ENCODE measurements around the gene RUNX1.

RUNX1 gene

DNA sequence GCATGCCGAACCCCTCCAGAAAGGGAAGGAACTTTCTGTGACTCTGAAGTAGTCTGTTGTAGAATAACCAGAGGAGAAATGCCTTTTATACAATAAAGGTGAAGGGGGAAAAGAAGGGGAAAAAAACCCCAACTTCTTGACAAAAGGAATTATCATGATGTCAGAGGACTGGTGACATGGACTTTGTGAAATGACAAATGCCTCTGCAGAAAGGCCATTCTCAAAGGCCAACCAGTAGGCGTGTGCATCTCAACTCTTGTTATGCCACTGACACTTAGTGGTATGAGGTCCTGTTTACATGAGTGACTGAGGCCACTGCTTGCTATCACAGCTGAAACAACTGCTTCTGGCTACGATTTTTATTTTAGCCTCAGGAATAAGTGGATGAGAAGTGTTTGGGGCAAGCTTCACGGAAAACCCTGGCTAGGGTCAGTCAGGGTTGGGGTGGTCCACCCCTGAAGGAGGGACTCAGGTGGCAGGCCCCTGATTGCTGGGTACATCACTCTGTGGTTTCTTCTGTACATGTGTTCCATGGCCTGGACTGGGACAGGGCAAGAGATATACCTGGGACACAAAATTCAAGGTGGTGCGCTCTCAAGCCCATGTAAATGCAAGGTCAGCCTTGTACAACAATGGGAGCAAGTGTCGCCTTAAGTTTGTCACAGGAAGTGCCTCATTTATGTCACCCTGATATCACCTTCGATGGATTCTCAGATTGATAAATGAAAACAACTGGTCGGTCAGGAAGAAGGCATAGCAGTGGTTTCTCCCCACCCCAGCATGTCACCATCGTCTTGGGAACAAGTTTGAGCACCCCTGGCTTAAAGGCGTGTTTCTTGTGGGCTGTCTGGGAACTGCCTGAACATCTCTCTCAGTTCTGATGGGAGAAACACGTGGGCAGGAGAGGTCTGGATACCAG, 12.4 kb downstream of the RUNX1 start:
- no peak for DNase-seq (ENCODE audit: low read depth)

DNA sequence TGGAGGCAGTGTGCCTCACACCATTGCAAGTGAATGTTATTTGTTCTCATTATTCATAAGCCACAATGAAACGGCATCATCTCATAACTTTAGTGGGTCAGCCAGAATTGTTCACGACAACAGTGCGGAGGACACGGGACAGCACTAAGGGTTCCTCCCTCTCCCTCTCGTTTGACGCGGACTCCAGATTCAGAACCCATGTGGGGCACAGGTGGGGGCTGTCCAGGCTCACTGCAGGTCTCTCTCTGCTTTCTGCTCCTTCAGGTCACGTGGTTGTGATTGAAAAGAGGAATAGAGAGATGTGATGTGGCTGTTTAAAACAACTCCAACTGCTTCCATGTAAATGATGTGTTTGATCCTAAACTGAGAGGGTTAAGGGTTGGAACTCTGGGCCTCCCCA, 13.5 kb downstream of the RUNX1 start:
- no peak for DNase-seq (ENCODE audit: low read depth)

DNA sequence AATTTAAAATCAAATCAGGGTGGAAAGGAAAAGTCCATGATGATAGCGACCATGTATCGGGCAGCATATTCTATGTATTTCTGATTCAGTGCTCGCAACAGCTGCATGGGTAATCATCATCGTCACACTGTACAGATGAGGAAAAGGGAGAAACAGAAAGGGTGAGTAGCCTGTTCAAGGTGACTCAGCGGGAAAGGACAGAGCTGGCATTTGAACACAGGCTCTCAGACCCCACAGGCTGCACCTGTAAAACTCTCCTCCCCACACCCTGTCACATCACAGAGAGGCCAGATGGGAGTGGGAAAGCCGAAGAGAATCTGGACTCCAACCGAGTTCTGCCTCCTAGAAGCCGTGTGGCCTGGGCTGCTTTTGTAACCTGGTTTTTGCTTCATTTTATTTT, 14.0 kb downstream of the RUNX1 start:
- no peak for DNase-seq (ENCODE audit: low read depth)

DNA sequence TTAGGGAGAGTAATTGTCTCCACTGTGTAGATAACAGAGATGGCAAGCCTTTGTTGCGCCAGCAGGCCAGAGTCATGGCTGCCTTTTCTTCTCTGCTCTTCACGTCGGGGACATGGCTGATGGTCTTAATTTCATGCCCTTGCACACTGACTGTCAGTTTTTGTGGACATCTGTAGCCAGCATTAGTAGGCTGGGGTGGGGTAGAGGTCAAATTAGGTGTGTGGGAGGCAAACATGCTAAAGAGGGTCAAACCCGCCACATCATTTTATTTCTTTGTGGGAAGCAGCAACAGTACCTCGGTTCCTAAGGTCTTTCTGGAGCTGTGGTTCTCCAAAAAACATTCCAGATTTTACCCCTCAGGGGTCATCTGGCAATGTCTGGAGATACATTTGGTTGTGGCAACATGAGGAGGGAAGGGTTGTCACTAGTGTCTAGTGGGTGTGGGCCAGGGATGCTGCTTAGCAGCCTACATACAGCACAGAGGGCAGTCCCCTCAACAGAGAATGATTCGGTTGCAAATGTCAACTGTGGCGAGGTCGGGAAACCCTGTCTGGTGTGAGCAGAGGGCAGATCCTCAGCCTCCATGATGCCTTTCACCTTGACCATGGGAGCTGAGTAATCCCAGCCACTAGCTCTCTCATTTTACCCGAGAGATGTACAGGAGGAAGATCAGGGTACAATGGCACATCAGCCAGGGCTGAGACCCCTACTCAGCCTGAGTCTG, 14.7 kb downstream of the RUNX1 start:
- no peak for DNase-seq (ENCODE audit: low read depth)

DNA sequence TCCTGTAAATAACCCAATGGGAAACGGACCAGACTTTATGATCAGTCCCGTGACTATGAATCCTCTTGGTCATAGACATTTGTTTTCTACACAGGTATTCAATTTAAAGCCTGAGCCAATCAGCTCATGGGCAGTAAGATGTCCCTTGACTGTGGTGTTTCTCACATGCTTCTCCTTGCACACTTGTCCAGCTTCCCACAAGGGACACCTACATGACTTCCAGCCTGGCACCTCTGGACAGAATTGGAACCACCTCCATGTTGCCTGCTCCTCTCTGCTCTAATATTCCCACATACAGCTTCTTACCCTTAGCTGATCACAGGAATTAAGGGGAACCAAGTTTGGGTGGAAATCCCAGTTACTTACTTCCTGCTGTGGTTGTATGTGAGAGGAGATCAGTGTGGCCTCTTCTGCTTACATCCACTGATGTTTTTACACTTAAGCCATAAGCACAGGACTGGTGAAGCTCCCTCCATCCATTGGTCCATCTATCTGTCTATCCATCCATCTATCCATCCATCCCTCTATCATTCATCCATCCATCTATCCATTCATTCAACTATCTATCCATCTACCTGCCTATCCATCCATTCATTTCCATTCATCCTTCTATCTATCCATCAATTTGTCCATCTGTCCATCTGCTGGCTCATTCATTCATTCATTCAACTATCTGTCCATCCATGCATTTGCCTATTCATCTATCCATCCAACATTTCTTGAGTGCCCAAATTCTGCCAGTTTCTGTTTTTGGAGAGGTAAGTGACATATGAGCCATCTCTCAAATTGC, 16.4 kb downstream of the RUNX1 start:
- DNase-seq (ENCODE audit: low read depth), result no peak

DNA sequence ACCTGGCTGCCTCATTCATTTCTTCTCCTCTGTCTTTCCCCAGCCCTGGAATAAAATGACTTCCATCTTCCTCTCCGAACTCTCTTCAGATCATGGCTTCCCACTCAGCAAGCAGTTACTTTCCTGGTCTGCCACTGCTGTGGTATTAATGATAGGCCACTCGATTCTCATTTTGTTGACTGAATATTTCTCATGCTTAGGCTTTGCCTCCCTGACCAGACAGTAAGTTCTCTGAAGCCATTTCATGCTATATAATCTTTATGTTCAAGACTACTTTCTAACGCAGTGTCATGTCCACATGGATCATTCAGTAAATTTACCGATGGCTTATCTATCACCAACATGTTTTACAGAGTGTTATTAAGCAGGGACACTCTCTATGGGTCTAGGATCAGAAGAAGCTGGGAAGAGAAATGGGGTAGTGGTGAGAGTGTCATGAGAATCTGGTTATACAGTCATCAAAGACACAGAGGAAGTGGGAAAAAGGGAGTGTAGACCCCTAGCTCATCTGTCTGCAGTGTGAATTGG, 20.6 kb downstream of the RUNX1 start:
- DNase-seq (ENCODE audit: low read depth), result no peak

DNA sequence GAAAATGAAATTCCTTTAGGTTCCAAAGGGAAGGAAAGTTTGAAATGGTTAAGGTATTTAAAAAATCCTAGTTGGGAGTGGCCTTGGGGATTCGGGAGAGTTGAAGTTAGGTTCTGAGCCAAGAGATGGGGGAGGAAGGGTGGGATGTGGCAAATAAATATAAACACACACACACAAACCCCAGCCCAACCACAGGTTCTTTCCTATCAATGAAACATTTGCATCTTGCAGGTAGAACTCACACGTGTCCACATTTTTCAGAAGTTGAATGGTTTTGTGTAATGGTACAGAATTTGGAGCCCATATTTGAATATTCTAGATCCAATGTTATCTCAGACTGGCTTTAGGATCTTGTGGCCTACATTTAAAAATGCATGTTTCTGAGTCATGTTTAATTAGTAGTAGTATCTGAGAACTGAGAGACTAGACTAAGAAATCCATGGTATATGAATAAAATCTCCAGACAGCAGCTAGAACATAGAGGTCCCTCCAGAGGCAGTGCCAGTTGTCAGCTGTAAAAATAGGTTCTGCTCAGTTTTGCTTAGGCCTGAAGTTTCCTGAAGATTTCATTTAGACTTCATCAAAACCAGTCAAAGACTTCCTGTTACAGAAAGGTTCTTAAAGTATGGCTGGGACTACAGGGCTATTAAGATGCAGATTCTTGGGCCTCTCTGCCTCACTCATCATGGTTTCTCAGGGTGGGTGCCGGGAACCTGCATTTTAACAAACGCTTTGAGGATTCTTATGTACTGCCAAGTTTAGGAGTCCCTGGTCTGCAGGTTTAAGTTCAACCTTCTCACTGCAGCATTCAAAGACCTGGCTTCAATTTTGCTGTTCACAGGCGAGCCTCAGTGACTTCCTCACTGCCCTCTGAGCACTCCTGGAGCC, 21.3 kb downstream of the RUNX1 start:
- no peak for DNase-seq (ENCODE audit: low read depth)

DNA sequence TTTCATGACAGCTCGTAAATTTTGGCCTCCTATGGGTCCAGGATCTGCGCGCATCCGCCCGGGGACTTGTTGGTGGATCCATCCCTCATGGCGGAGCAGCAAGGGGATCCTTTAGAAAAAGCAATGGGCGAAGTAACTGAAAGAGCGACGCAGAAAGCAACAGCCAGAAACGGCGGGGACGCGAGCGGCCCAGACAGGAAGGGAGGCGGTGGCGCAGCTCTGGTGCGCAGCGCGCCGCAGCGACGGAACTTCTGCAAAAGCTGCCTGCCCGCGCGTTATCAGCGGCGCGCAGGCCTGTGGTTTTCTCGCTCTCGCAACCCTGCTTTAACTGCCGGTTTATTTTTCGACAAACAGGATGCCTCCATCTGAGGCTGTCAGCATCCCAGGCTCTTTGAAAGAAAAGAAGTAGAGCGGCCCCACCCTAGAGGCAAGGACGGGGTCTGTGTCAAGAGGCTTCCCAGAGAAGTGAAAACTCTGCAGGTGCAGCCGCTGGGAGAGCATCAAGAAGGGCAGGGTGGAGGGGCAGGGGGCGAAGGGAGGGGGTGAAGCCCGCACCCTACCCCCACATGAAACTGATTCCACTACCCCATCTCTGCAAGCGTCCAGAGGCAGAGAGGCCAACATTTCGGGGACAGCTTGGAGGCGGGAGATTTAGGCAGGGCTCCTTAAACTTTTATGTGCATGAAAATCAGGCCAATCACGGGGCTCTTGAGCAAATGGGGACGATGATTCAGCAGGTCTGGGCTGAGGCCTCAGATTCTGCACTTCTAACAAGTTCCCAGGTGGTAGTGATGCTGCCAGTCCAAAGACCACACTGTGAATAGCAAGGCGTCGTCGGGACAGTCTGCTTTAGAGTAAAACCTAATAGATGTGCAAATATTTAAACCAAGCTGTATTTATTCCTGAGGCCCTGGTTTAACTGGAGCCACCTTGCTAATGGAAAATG, 22.2 kb downstream of the RUNX1 start:
- DNase-seq (ENCODE audit: low read depth), result peak; percentile 75

DNA sequence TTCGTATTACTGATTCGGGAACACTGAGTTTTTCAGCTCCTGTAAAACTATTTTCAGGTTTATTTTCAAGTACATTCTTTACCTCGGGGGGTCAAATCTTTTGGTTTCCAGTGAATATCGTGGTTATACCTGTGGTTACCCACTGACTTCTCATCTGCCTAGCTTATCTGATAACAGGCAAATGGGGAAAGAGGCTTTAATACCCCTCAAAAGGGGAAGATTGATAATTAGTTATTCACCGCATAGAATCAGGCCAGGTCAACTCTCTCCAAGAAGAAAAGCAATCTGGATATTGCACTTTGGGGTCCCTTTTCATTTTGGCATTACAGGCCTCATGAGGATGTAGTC, 23.0 kb downstream of the RUNX1 start:
- DNase-seq (ENCODE audit: low read depth), result no peak

DNA sequence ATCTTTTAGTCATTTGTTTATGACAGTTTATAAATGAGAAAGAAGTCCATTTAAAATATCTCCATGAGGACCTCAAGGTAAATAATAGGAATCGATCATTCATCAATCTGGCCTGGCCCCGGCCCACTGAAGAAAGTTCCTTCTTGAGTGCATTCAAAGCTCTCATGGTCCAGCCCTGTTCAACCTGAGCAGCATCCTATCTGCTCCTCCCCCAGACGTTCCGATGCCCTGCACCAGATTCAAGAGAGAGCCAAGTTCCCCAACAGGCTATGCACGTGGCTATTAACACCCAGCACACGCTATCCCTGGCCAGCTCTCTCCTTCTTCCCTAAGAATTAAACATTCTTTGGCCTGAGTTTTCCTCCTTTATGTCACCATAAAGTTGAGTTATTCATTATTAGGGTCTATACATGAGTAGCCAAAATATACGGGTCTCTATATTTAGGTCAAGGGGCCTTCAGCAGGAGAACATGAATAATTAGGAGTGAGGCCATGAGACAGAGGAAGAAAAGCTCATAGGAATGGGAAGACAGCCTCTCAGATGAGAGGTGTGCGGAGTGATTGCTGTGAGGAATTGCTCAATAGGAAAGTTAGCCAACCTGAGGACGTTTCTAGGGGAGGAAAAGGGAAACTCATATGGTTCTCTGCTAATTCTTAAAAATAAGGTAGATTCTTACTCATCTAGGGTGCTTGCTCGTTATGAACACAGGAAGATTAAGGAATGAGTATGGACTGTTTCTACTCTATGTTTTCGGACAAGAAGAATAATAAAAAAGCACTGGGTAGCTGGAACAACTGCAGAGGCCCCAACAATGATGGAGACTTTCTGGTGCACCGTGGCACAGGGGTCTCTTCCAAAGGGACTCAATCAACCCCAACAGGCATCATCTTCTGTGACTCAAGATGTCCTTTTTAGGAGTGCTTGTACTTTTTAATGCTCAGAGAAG, 23.6 kb downstream of the RUNX1 start:
- DNase-seq (ENCODE audit: low read depth), result no peak

DNA sequence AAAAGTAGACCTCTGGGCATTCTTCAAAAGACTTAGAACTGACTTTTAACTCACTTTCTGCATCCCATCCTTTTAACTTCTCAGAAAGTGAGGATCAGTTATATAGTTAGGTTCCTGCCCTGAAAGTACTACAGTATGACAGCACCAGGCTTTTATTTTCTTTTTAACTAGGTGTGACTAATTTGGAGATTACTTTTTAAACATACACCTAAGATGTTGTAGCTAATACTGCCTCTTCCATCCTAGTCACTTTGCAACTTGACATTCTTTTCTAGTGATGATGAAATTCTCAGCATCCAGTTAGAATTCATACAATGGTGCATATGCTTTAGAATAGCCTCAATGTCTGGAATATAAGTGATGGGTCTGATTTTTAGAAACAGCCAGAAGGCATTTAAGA, 24.6 kb downstream of the RUNX1 start:
- no peak for DNase-seq (ENCODE audit: low read depth)

DNA sequence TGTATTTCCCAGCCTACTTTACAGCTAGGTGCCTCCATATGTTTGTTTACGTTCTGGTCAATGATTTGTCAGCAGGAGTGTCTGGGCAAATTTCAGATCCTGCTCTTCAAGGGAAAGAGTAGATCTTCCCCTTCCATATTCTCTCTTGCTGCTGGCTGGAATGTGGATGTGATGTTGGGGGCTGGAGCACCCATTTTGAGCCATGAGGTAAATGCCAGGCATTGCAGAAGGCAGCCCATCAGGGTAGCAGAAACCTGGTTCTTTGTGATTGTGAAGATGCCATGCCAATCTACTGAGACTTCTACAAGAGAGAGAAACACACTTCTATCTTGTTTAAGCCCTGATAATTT, 25.1 kb downstream of the RUNX1 start:
- DNase-seq (ENCODE audit: low read depth), result no peak

DNA sequence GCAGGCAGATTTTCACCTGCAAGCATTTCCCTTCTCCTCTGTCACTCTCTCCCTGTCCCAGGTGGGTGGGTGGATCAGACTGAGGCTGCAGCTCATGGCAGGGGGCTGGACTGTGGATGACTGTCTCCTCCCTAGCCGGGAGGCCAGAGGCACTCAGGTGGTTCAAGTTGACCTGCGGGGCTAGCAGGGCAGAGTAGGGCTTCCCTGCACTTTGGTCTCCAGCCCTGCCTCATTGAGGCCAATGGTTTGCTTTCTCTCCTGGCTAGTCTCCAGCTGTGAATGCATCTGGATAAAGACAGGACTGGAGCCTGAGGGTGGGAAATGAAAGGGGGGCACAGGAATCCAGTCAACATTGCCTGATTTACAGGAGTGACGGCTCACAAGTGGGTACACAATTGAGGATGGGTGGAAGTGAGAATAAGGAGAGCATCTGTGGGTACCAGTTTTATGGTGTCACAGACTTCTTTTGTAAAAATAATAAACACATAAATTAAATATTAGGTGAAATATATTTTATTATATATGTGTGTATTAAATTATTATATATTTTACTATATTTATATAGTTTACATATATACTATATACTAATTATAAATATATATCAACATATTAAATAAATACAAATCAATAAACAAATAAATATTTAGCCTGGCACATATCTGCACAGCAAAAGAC, 25.6 kb downstream of the RUNX1 start:
- no peak for DNase-seq (ENCODE audit: low read depth)

DNA sequence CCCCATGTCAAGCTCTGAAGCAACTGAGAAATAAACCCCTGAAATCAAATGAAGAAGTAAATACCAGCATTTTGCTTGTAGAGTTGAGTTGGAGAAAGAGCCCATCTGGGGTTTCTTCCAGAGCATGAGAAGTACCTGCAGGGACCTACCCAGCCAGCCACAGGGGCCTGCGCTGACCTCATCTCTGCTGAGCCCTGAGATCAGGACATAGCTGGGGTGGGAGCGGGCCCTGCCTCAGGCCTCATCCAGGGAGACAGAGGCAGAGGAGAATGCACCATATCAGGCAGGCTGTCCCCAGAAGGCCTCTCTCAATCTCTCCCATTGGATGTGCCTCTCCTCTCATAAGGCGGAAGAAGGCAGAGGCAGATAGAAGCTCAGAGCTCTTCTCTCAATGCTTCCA, 27.6 kb downstream of the RUNX1 start:
- DNase-seq (ENCODE audit: low read depth), result no peak

DNA sequence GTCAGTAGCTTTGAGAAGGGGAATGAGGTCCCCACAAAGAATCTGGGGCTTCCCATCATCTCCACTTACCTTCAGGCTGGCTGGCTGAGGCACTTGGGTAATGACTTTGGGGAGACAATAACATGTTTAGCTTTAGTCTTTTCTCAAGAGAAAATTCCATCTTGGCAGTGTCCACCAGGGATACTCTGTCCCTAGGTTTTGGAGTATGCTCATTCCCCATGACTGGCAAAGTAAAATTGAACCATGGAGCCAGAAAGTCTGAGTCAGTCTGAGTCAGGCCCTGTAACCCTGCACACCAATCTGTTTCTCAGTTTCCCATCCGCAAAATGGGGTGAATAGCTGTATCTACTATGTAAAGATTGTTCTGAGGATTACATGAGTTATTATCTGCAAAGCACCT, 28.2 kb downstream of the RUNX1 start:
- DNase-seq (ENCODE audit: low read depth), result no peak

DNA sequence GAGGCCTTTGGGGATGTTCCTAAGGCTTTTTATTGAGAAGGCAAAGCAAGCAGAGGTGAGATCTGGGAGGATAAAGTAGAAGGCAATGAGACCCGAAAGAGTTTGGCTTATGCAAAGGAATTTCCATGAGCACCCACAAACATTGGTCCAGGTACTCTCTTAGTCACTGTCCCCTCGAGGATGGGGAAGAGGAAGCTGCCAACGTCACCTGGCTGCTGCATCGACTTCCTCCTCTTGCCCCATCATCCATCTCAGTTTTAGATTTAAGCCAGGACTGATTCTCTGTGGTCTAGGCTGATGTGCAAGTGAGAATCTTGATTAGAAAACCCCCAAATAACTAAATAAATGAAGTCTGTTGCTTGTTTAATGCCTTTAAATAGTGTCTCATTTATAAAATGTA, 28.7 kb downstream of the RUNX1 start:
- DNase-seq (ENCODE audit: low read depth), result no peak

DNA sequence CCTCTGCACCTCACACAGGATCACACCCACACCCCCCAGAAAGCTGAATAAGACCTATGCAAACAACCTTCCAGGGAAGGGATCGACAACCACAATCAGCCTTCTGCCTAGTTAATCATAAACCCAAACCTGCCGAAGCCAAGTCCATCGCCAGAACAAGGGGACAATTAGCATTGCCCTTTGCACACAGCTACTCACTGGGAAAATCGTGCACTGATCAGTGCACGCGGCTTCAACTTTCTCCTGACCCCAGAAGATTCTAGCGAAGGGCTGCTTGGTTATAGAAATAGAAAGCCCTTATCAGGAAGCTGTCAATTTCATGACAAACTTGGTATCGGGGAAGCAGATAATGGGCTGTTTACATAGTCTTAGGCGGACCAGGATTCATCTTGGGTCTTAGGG, 29.5 kb downstream of the RUNX1 start:
- DNase-seq (ENCODE audit: low read depth), result no peak

DNA sequence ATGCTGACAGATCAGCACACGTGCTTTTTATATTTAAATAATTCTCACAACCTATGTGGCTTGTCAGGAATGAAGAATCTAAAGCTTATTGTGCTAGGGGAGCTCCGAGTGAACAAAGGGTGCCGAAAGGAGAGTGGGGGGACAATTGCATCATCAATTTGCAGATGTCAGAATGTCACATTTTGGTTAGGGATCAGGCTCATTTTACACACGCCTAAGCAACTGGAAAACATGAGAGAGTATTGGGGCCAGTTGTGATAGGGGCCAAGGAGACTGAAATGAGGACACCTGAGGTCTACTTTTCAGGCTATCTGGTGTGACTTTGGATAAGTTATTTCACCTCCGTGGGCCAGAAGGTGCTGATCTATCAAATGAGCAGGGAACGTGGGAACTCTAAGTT, 31.8 kb downstream of the RUNX1 start:
- no peak for DNase-seq (ENCODE audit: low read depth)

All from activated T-cell treated with anti-CD3 and anti-CD28 coated beads for 1 hour (primary cell).